Skeletal muscle cell (primary cell): ENCODE data around the gene KCNK2.
"Not testable (repeated sequence)": the region's sequence is repeated elsewhere in the genome, so short reads cannot be mapped to it uniquely, and the experiment has no call there.

Experiments
- DNase-seq: peaks from one replicate; pipeline ENCODE4 v3.0.0-alpha.2; 2010; ENCODE audit warnings: low read depth
- H3K4me3 ChIP-seq: 2 replicates; pipeline ENCODE4 v1.5.1; 2011; ENCODE audit warnings: low read depth, mild to moderate bottlenecking, control low read depth, low read length, moderate library complexity

KCNK2 gene

DNA sequence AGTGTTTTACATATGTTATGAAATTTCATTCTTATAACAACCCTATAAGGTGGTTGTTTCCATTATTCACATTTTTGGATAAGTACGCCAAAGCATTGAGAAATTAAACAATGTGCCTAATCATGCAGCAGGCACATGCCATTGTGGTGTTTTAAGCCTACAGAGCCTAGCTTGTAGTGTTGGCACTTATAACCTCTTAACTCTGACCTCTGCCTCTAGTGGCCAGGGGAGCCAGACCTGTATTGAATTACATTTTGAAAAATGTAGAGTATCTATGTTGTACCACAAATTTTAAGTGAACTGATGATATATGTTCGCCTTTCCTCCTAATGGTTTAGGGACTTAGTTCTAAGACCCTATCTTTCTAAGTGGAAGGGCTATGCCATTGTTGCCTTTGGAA, 61.0 kb downstream of the KCNK2 start:
- no peak overlapping the region for H3K4me3 ChIP-seq
- DNase-seq = no peak

DNA sequence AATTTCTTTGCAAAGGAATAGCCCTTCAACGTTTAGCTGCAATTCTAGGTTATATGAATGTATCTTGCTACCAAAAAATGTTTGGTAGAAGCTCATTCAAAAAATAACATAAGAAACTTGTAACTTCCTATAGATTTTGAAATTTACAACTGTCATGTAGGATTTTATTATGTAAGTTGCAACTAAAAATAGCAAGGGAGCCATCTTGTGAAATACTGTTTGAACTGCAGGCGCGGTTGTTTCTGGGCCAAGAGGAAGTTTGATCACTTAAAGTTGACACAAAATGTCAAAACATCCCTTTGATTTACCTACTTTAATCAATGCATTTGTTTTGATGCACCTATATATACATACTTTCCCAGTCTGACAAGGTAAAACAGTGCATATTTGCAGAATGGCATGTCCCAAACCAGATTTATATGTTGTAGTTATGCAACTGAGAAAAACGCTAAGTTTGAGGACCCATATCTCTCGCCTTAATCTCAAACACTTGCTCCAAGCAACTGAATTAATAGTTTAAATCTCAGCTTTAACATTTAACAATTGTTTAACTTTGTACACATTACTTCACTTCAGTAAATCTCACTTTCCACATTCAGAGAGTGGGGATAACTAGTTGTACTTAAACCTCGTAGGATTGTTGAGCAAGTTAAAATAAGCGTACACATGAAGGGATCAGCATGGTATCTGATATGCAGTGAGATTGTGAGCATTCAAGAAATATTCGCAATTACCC, 63.9 kb downstream of the KCNK2 start:
- DNase-seq = no peak
- H3K4me3 ChIP-seq = no peak overlapping the region

DNA sequence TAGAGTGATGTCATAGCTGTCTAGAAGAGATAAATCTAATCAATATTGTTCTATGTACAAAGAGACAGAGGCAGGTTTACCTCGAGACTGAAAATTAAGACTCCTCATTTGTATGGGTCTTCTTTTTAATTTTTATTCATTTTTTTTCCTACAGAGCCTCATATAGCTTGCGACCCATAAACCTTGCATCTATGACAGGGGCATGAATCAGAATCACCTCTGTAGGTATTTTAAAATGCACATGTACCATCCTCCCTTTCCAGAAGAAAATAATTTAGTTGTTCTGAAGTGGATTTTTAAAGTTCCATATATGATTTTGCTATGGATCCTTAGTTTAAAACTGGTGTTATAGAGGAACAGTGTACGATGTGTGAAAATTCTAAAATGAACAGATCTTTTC, 64.5 kb downstream of the KCNK2 start:
- no peak for DNase-seq

DNA sequence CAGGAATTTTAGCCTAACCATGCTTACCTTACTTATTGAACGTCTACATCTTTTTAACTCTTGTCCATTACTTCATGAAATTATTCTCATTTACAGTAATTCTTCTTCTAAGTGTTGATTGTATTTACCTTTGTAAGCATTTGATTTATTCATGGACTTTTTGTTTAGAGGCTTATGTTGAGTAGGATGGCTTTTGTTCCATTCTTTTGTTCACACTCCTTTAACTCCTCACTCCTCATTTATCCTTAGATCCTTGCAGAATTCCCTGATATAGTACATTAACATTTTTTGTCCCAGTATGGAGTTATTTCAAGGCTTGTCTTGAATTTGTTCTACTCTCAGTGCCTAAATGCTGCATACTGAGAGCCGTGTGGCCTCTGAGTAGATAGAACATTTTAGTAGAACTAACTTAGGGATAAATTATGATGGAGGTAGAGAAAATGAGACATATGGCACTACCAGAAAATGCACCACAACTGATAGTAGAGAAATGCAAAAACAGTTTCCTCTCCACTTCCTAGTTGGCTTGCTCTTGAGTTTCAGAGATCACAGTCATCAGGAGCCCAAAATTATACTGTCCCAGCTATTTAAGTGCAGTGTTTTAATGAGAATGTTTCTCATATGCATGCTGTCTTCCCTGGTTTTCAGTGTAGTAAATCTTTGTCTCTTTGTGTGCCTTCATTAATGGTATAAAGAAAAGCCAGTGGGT, 69.5 kb downstream of the KCNK2 start:
- DNase-seq = no peak

More for the DNA sequence above, 64.5 kb downstream of the KCNK2 start:
- H3K4me3 ChIP-seq = no peak overlapping the region

DNA sequence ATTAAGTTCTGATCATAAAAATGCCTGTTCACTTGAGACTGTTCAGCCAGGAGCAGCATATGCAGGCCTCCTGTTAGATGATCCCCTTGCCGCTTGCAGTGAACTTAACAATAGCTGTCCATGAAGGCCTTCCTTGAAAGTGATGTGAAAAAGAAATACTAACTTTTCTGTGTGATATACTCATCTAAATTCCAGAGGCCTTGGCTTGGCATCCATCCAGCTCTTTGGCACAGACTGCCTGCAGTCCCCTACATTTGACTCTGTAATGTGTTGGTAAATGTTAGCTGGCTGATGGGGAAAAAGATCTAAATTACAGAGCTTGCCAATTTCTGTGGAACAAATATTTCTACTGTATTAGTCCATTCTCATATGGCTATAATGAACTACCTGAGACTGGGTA, 73.7 kb downstream of the KCNK2 start:
- DNase-seq = no peak
- H3K4me3 ChIP-seq = no peak overlapping the region

More for the DNA sequence above, 69.5 kb downstream of the KCNK2 start:
- no peak overlapping the region for H3K4me3 ChIP-seq

DNA sequence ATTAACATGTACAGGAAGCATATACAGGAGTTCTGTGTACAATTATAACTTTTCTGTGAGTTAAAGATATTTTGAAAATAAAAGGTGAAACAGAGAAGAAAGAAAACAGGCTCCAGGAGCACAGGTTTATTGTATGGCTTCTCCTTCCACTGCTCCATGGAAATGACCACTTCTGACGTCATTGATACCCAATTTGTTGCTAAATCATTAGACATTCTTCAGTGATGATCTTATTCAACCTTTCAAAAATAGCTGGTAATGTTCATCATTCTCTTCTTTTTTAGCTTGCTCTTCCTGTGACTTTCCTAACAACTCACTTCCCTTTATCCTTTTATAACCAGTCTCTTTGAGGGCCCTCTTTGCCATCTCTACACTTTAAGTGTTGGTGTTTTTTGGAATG, 77.8 kb downstream of the KCNK2 start:
- DNase-seq = peak; percentile 45

DNA sequence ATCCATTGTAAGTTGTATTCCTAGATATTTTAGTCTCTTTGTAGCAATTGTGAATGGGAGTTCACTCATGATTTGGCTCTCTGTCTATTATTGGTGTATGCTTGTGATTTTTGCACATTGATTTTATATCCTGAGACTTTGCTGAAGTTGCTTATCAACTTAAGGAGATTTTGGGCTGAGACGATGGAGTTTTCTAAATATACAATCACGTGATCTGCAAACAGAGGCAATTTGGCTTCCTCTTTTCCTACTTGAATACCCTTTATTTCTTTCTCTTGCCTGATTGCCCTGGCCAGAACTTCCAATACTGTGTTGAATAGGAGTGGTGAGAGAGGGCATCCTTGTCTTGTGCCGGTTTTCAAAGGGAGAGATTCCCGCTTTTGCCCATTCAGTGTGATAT, 80.6 kb downstream of the KCNK2 start:
- not testable (repeated sequence) for DNase-seq, H3K4me3 ChIP-seq

More for the DNA sequence above, 77.8 kb downstream of the KCNK2 start:
- H3K4me3 ChIP-seq = no peak overlapping the region

DNA sequence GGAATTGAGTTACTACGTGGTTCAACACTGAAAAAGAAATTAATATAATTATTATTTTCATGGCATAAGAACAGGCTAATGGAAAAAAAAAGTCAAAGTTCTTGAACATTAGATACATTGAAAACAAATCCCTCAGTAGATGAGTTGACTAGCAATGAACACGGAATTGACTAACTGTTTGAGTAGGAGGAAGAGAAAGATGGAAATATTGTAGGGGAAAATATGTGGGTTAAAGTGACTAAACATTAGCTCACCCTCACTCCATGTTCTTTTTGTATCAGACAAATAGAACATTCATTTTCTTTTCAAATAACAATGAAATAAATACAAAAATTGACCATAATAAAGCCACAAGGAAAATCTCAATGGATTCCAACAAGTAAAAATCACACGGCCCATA, 84.3 kb downstream of the KCNK2 start:
- H3K4me3 ChIP-seq = no peak overlapping the region
- peak; percentile 35 for DNase-seq

DNA sequence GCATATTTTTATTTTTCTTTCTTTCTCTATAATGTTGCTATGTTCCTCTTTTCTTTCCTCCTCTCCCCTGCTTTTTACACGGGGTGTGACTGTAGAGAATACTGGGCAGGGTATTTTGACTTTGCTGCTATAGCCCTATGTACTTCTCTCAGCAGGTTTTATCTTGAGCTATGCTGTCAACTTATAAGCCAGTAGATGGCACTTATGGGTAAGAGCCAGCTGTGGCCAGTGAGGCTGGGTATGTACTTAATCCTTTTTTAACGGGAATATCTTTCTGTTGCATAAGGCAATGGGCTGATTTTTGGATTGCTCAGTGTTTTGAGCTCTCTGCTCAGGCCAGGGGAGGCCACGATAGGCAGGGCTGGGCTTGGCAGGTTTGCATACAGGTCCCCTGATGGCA, 99.0 kb downstream of the KCNK2 start:
- DNase-seq = no peak
- no peak overlapping the region for H3K4me3 ChIP-seq

DNA sequence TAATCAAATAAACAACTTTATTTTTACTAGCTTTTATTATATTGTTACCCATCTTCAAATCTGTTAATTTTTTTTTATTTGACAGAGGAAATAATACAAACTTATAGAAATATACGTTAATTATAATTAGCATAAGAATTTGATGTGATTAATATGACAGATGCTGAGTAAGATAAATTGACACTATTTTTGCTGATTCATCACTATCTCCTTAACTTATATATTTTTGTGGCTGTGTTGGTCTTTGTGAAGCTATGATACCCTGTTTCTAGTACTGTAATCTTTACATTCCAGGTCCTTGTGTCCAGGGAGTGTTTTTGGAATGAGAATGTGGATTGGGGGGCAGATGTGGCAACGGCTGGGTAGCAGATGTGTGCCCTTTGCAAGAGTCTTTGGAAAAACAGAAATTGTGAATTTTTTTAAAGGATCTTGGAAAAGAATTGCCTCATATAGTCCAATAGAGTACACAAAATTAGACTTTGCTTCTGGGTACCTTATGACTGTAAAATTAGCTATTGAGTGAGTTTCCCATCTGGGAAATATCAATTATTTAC, 102.6 kb downstream of the KCNK2 start:
- DNase-seq = no peak
- H3K4me3 ChIP-seq = no peak overlapping the region

DNA sequence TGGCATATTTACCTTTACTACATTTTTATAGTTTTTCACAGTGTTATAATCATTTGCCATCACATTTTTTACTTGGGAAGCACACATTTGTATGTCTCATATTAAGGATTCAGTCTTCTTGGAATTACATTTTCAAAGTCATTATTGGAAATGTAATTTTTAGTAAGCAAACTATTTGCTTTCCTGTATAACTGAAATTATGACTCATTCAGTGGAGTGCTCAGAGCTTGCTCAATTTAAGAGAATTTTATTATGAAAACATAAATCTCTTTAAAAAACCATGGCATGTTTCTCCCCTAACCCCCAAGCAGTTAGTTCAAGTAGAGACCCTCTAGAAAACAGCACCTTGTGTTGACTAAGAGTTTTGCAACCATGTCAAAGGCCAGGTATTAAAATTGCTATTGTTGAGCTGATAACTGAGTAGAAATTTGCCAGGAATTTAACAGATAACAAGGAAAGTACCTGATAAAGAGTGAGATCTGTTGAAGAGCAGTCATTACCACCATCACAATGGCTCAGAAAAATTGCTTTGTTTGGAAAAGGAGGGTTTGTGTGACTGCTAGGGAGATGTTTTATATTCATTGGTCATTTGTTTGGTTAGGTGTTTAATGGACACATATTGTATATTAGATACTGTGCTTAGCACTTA, 105.9 kb downstream of the KCNK2 start:
- DNase-seq = no peak
- H3K4me3 ChIP-seq = no peak overlapping the region

DNA sequence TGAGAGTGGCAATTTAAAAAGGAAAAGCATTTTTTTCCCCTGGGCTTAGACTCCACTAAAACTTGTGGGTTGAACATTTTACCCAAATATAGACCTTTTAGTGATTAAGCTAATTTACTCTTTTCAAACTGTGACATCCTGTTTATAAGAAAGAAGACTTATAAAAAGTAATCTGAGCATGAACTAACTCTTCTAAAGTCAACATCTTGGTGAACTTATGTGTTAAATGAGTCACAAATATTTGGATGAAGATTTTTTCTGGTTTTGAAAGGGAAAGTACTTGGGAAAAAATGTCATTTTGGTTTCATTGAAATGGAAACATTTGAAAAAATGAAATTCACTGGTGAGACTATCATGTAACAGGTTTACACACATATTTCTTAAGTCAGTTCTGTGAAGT, 109.8 kb downstream of the KCNK2 start:
- peak; percentile 20 for DNase-seq
- H3K4me3 ChIP-seq = no peak overlapping the region

DNA sequence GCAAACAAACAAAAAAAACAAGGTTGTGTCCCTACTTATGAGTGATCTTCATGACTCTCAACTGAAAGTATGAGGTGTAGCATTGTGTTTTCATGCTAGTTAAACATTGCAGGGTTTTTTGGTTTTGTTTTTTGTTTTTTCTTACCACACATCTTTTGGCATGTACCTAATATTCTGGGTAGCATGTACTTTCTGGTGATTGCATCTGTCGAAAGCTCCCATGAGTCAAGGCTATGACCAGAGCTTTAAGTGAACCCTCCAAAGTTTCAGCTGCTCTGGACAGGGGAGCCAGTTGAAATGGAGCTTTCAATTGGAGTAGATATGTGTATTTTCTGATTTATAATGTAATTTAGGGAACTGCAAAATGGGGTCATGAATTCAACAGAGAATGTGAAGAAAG, 115.5 kb downstream of the KCNK2 start:
- no peak overlapping the region for H3K4me3 ChIP-seq
- no peak for DNase-seq

DNA sequence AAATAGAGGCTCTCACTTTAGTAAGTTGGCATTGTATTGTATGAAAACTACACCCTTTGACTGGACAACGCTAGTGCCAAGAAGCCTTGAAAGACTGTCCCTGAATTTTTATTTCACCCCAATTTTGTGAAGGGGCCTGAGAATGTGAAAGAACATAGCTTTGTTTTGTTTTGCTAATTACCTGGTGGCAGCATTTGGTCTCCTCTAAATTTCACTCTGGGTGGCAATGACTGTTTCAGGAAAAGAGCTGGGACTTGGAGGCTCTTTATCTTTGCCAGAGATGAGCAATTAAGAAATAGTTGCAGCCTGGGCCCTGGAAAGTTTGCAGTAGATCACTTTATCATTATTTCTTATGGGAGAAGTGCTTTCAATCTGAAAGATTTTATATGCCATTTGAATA, 117.6 kb downstream of the KCNK2 start:
- DNase-seq = no peak
- no peak overlapping the region for H3K4me3 ChIP-seq

DNA sequence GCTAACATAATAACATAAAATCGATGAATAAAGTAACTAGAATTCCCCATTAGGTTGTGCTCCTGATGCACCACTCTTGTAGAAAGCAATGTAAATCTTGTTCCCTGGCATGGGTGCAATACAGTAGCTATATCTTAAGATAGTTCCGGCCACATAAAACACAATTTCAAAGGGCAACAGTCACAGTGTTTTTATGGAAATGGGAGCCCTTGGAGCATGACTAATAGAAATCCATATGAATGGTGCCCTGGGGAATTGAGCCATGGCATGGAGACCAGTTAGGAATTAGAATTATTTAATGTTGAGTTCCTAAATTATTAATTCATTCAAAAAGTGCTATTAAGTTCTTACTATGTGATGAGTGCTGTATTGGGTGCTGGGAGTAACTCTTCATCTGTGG, 118.7 kb downstream of the KCNK2 start:
- peak; percentile 11 for DNase-seq
- no peak overlapping the region for H3K4me3 ChIP-seq

DNA sequence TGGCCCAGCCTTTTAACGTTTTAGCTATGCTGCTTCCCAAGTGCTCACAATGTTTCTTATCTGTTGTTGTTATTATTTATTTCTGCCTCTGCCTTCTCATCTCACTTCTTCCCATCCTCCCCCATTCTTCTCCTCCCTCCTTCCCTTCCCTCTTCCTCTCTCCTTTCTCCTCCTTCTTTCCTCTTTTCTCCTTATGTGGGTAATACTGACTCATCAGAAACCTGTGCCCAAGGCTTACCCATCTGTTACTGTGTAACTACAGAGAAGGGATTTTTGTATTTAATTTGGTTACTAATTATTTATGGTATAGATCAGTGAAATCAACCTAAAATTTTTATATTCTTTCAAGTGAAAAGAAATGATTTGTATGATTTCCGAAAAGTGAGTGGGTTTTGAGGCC, 120.3 kb downstream of the KCNK2 start:
- H3K4me3 ChIP-seq = no peak overlapping the region
- no peak for DNase-seq

DNA sequence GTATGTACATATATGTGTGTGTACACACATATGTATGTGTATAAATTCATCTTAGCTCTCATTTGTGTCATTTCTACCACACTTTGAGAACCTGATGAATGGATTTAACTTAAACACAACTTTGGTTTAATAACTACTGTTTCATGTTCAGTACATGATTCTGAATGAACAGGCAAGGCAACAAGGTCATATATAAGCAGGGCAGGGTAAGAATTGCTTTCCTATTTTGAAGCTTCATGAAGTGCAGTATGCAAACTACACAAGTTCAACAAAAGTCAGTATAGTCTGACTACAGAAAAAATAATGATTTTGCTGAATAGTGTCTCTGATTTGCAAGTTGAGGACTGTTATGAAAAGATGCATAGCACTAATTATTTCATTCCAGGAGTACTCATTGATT, 127.6 kb downstream of the KCNK2 start:
- no peak for DNase-seq
- H3K4me3 ChIP-seq = no peak overlapping the region

DNA sequence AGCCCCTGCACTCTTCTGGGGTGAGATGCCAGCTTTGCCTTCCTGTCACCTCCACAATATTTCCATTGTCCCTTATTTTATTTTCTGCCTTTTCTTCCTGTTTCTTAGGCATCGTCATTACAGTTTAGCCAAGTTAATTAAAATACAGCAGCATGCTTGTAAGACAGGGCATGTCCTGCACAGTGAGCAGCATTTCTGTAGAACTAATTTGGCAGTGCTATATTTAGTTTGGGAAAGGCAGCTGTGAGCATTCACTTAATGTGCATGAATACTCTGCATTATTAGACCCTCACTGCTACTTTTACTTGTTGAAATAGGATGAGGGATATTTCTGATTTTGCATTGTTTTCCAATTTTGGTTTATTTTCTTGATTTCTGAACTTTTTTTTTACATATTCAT, 133.3 kb downstream of the KCNK2 start:
- no peak for DNase-seq
- H3K4me3 ChIP-seq = no peak overlapping the region

DNA sequence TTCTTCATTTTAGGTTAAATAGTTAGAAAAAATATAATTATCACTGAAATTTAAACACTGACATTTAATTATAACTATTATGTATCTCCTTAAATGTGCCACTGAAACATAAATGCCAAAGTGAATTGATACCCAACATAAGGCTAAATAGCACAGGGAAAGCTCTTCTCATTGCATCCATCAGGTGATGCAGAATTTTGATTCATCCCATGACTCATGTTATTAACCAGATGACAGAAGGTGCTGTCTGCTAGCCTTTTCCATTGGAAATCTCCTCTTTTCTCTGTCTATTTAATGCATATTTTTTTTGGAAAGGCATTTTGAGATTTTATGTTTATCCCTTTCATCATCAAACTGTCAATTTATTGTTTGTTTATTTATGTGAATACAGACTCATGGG, 136.8 kb downstream of the KCNK2 start:
- no peak for DNase-seq
- H3K4me3 ChIP-seq = no peak overlapping the region

DNA sequence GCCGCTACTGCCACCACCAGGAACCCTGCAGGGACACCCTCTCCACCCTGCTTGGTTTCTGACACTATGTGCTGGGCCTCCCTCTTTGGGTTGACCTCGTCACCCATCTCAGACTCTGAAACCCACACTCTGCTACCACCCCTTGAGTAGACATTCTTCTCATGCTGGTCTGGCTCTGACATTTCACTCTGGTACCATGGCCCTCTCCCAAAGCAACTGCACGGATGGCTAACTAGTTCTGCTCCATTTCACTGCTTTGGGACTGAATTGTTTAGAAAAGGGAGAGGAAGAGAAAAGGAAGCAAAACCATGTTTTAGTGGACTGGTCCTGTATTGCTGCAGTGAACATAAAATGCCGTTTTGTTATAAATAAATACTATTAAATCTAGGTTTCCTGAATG, 137.8 kb downstream of the KCNK2 start:
- DNase-seq = no peak
- H3K4me3 ChIP-seq = no peak overlapping the region
